HEK293 (cell line): ENCODE measurements around the gene CCN2.

ENCODE experiments used
- BCL11A ChIP-seq: fragments of 450-650 bp; formaldehyde crosslinking; IDR thresholded peaks from 2 replicates; pipeline ENCODE4 v1.5.1; 2016; ENCODE audit warnings: low read depth, missing biosample characterization, missing genetic modification characterization
- GLI4 ChIP-seq: fragments of 450-650 bp; formaldehyde crosslinking; IDR thresholded peaks from 2 replicates; pipeline ENCODE4 v1.5.1; 2016; ENCODE audit warnings: missing biosample characterization, missing genetic modification characterization
- GLIS1 ChIP-seq: fragments of 450-650 bp; formaldehyde crosslinking; IDR thresholded peaks from 2 replicates; pipeline ENCODE4 v1.5.1; 2016; ENCODE audit warnings: missing biosample characterization, missing genetic modification characterization
- KLF7 ChIP-seq: fragments of 450-650 bp; formaldehyde crosslinking; IDR thresholded peaks from 2 replicates; pipeline ENCODE4 v1.5.1; 2016; ENCODE audit warnings: missing biosample characterization, missing genetic modification characterization, borderline replicate concordance
- OVOL3 ChIP-seq: fragments of 450-650 bp; formaldehyde crosslinking; IDR thresholded peaks from 2 replicates; pipeline ENCODE4 v1.5.1; 2016; ENCODE audit warnings: missing biosample characterization, missing genetic modification characterization
- PRDM1 ChIP-seq: fragments of 450-650 bp; formaldehyde crosslinking; IDR thresholded peaks from 2 replicates; pipeline ENCODE4; 2016; ENCODE audit warnings: missing biosample characterization, missing genetic modification characterization
- SP2 ChIP-seq: fragments of 450-650 bp; formaldehyde crosslinking; IDR thresholded peaks from 2 replicates; pipeline ENCODE4 v1.5.1; 2016; ENCODE audit warnings: missing biosample characterization, missing genetic modification characterization
- ZBTB17 ChIP-seq: fragments of 450-650 bp; formaldehyde crosslinking; IDR thresholded peaks from 2 replicates; pipeline ENCODE4 v1.5.1; 2016; ENCODE audit warnings: missing biosample characterization, missing genetic modification characterization
- ZBTB7A ChIP-seq: fragments of 450-650 bp; formaldehyde crosslinking; IDR thresholded peaks from 2 replicates; pipeline ENCODE4 v1.5.1; 2016; ENCODE audit warnings: low read depth, missing biosample characterization, missing genetic modification characterization
- ZEB2 ChIP-seq: fragments of 450-650 bp; formaldehyde crosslinking; IDR thresholded peaks from 2 replicates; pipeline ENCODE4 v1.5.1; 2016; ENCODE audit warnings: missing biosample characterization, missing genetic modification characterization
- ZFP37 ChIP-seq: fragments of 450-650 bp; formaldehyde crosslinking; IDR thresholded peaks from 2 replicates; pipeline ENCODE4 v1.5.1; 2016; ENCODE audit warnings: missing biosample characterization, missing genetic modification characterization
- ZIC2 ChIP-seq: fragments of 450-650 bp; formaldehyde crosslinking; IDR thresholded peaks from 2 replicates; pipeline ENCODE4 v1.5.1; 2016; ENCODE audit warnings: missing biosample characterization, missing genetic modification characterization
- ZNF112 ChIP-seq: fragments of 450-650 bp; formaldehyde crosslinking; IDR thresholded peaks from 2 replicates; pipeline ENCODE4 v1.5.0; 2017; ENCODE audit warnings: missing biosample characterization, missing genetic modification characterization
- ZNF114 ChIP-seq: fragments of 450-650 bp; formaldehyde crosslinking; IDR thresholded peaks from 2 replicates; pipeline ENCODE4 v1.5.0; 2017; ENCODE audit warnings: missing biosample characterization, missing genetic modification characterization
- ZNF121 ChIP-seq: fragments of 450-650 bp; formaldehyde crosslinking; IDR thresholded peaks from 2 replicates; pipeline ENCODE4 v1.5.1; 2016; ENCODE audit warnings: missing biosample characterization, missing genetic modification characterization
- ZNF169 ChIP-seq: fragments of 450-650 bp; formaldehyde crosslinking; IDR thresholded peaks from 2 replicates; pipeline ENCODE4 v1.5.1; 2016; ENCODE audit warnings: missing biosample characterization, missing genetic modification characterization
- ZNF223 ChIP-seq: fragments of 450-650 bp; formaldehyde crosslinking; IDR thresholded peaks from 2 replicates; pipeline ENCODE4 v1.5.1; 2016; ENCODE audit warnings: missing biosample characterization, missing genetic modification characterization
- ZNF248 ChIP-seq: fragments of 450-650 bp; formaldehyde crosslinking; IDR thresholded peaks from 2 replicates; pipeline ENCODE4 v1.5.1; 2017; ENCODE audit warnings: missing biosample characterization, missing genetic modification characterization
- ZNF266 ChIP-seq: fragments of 450-650 bp; formaldehyde crosslinking; IDR thresholded peaks from 2 replicates; pipeline ENCODE4 v1.5.1; 2016; ENCODE audit warnings: missing biosample characterization, missing genetic modification characterization, low read depth
- ZNF274 ChIP-seq, 2 experiments: fragments of 200-500 bp in 1 of 2; fragments of 450-650 bp in 1 of 2; sonication (Bioruptor generic) in 1 of 2; formaldehyde crosslinking in 1 of 2; IDR thresholded peaks; 2 replicates each; pipeline versions ENCODE4 v1.5.1 to v1.6.1; 2014 to 2016; ENCODE audit warnings: borderline replicate concordance in 1 of 2, inconsistent platforms in 1 of 2, low read length in 1 of 2, missing biosample characterization in 1 of 2, missing genetic modification characterization in 1 of 2
- ZNF280D ChIP-seq: fragments of 450-650 bp; formaldehyde crosslinking; IDR thresholded peaks from 2 replicates; pipeline ENCODE4 v1.5.1; 2016; ENCODE audit warnings: missing biosample characterization, missing genetic modification characterization
- ZNF341 ChIP-seq: fragments of 450-650 bp; formaldehyde crosslinking; IDR thresholded peaks from 2 replicates; pipeline ENCODE4; 2016; ENCODE audit warnings: low read depth, missing biosample characterization, missing genetic modification characterization
- ZNF416 ChIP-seq: fragments of 450-650 bp; formaldehyde crosslinking; IDR thresholded peaks from 2 replicates; pipeline ENCODE4 v1.5.1; 2016; ENCODE audit warnings: missing biosample characterization, missing genetic modification characterization
- ZNF560 ChIP-seq: fragments of 450-650 bp; formaldehyde crosslinking; IDR thresholded peaks from 2 replicates; pipeline ENCODE4 v1.5.1; 2017; ENCODE audit warnings: missing biosample characterization, missing genetic modification characterization, borderline replicate concordance
- ZNF571 ChIP-seq: fragments of 450-650 bp; formaldehyde crosslinking; IDR thresholded peaks from 2 replicates; pipeline ENCODE4 v1.5.0; 2017; ENCODE audit warnings: missing biosample characterization, missing genetic modification characterization
- ZNF623 ChIP-seq: fragments of 450-650 bp; formaldehyde crosslinking; IDR thresholded peaks from 2 replicates; pipeline ENCODE4 v1.5.1; 2016; ENCODE audit warnings: missing biosample characterization, missing genetic modification characterization
- ZNF670 ChIP-seq: fragments of 450-650 bp; formaldehyde crosslinking; IDR thresholded peaks from 2 replicates; pipeline ENCODE4 v1.5.1; 2016; ENCODE audit warnings: missing biosample characterization, missing genetic modification characterization, low read depth
- ZNF747 ChIP-seq: fragments of 450-650 bp; formaldehyde crosslinking; IDR thresholded peaks from 2 replicates; pipeline ENCODE4 v1.5.1; 2016; ENCODE audit warnings: missing biosample characterization, missing genetic modification characterization
- ZNF777 ChIP-seq: fragments of 450-650 bp; formaldehyde crosslinking; IDR thresholded peaks from 2 replicates; pipeline ENCODE4 v1.5.1; 2017; ENCODE audit warnings: missing biosample characterization, missing genetic modification characterization, borderline replicate concordance
- ZSCAN23 ChIP-seq: fragments of 450-650 bp; formaldehyde crosslinking; IDR thresholded peaks from 2 replicates; pipeline ENCODE4 v1.5.1; 2016; ENCODE audit warnings: missing biosample characterization, missing genetic modification characterization
- ZSCAN4 ChIP-seq: fragments of 450-650 bp; formaldehyde crosslinking; IDR thresholded peaks from 2 replicates; pipeline ENCODE4 v1.5.1; 2017; ENCODE audit warnings: missing biosample characterization, missing genetic modification characterization
- TF ChIP-seq, protein P1 (sequence below): fragments of 450-650 bp; formaldehyde crosslinking; IDR thresholded peaks from 2 replicates; pipeline ENCODE4 v1.5.1; 2017; ENCODE audit warnings: missing biosample characterization, missing genetic modification characterization
- TF ChIP-seq, protein P2 (sequence below): fragments of 450-650 bp; formaldehyde crosslinking; conservative IDR thresholded peaks from 2 replicates; pipeline ENCODE4 v1.5.1; 2016; ENCODE audit warnings: low read depth, missing biosample characterization, missing genetic modification characterization

Gene CCN2

DNA sequence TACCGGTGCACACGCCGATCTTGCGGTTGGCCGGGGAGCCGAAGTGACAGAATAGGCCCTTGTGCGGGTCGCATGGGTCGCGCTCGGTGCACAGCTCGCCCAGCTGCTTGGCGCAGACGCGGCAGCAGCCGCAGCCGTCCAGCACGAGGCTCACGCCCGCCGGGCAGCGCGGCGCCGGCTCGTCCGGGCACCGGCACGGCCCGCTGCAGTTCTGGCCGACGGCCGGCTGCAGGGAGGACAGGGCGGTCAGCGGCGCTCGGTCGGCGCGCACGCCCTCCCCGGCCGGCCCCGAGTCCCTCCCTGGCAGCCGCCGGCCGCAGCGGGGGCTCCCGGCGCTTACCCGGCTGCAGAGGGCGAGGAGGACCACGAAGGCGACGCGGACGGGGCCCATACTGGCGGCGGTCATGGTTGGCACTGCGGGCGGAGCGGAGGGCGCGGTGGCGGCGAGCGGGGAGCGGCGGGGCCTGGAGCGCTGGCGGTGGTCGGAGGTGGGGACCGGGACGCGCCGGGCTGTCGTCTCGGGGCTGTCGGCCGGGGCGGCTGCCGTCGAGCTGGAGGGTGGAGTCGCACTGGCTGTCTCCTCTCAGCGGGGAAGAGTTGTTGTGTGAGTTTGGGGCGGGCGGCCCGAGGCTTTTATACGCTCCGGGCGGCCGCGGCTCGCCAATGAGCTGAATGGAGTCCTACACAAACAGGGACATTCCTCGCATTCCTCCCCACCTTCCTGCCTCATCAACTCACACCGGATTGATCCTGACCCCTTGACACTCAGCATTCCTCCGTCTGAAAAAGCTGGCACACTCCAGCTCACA lies at the start of gene CCN2 (continued):
- TF ChIP-seq ZNF280D (tag by site-specific recombination) (0 out of 2 replicates have a peak, but pooled peaks have one; percentile 40), ZEB2 (peak; percentile 65), ZBTB7A (tag by site-specific recombination) (no peak), ZNF121 (tag by site-specific recombination) (no peak), ZNF112 (tag by site-specific recombination) (no peak), ZNF670 (tag by site-specific recombination) (no peak), ZNF223 (no peak), GLI4 (tag by site-specific recombination) (no peak), OVOL3 (no peak), ZNF114 (tag by site-specific recombination) (no peak), ZNF274 (IDR thresholded peaks at IDR 0.05; ENCODE audit: low read length) (no peak), ZNF274 (tag by site-specific recombination; IDR thresholded peaks at IDR 0.05; ENCODE audit: borderline replicate concordance) (no peak), ZNF747 (tag by site-specific recombination) (no peak), ZSCAN23 (tag by site-specific recombination) (no peak), ZNF248 (tag by site-specific recombination) (no peak), ZNF266 (tag by site-specific recombination) (no peak), ZNF777 (tag by site-specific recombination) (no peak), ZFP37 (tag by site-specific recombination) (no peak), ZSCAN4 (tag by site-specific recombination) (no peak), ZIC2 (peak; percentile 40; the same call in 1 of the 2 replicates), ZNF341 (tag by site-specific recombination) (peak; percentile 77), ZNF623 (tag by site-specific recombination) (no peak), ZBTB17 (tag by site-specific recombination) (peak; percentile 75), PRDM1 (tag by site-specific recombination) (no peak), ZNF169 (tag by site-specific recombination) (no peak), BCL11A (tag by site-specific recombination) (peak; percentile 65; the same call in 1 of the 2 replicates), SP2 (tag by site-specific recombination) (peak; percentile 32; the same call in 1 of the 2 replicates), ZNF560 (tag by site-specific recombination) (no peak), ZNF416 (tag by site-specific recombination) (no peak), KLF7 (no peak), GLIS1 (tag by site-specific recombination) (peak; percentile 70), ZNF571 (tag by site-specific recombination) (no peak)
- TF ChIP-seq, protein P1, sequence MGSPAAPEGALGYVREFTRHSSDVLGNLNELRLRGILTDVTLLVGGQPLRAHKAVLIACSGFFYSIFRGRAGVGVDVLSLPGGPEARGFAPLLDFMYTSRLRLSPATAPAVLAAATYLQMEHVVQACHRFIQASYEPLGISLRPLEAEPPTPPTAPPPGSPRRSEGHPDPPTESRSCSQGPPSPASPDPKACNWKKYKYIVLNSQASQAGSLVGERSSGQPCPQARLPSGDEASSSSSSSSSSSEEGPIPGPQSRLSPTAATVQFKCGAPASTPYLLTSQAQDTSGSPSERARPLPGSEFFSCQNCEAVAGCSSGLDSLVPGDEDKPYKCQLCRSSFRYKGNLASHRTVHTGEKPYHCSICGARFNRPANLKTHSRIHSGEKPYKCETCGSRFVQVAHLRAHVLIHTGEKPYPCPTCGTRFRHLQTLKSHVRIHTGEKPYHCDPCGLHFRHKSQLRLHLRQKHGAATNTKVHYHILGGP (tag by site-specific recombination) = no peak
- TF ChIP-seq, protein P2, sequence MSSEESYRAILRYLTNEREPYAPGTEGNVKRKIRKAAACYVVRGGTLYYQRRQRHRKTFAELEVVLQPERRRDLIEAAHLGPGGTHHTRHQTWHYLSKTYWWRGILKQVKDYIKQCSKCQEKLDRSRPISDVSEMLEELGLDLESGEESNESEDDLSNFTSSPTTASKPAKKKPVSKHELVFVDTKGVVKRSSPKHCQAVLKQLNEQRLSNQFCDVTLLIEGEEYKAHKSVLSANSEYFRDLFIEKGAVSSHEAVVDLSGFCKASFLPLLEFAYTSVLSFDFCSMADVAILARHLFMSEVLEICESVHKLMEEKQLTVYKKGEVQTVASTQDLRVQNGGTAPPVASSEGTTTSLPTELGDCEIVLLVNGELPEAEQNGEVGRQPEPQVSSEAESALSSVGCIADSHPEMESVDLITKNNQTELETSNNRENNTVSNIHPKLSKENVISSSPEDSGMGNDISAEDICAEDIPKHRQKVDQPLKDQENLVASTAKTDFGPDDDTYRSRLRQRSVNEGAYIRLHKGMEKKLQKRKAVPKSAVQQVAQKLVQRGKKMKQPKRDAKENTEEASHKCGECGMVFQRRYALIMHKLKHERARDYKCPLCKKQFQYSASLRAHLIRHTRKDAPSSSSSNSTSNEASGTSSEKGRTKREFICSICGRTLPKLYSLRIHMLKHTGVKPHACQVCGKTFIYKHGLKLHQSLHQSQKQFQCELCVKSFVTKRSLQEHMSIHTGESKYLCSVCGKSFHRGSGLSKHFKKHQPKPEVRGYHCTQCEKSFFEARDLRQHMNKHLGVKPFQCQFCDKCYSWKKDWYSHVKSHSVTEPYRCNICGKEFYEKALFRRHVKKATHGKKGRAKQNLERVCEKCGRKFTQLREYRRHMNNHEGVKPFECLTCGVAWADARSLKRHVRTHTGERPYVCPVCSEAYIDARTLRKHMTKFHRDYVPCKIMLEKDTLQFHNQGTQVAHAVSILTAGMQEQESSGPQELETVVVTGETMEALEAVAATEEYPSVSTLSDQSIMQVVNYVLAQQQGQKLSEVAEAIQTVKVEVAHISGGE = no peak
